ENCODE data around the gene P3H3.

DNA sequence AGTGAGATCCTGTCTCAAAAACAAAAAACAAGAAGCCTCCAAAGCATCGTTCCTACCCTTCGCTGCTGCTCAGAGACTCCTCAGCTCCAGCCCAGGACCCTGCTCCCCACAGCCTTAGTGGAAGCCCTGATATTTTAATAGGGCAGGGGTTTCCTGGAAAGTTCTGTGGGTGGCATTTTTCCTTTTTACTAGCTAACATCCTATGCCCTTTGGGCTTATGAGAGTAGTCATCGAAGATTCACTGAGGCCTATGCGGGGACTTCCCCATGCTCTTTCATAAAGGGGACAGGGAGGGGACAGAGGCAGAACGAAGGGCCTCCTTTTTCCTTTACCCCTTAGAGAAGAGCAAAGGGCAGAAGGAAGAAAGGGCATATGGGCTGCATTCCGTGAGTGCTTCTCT lies 47.6 kb upstream of the P3H3 start:
- TF ChIP-seq, protein P1, sequence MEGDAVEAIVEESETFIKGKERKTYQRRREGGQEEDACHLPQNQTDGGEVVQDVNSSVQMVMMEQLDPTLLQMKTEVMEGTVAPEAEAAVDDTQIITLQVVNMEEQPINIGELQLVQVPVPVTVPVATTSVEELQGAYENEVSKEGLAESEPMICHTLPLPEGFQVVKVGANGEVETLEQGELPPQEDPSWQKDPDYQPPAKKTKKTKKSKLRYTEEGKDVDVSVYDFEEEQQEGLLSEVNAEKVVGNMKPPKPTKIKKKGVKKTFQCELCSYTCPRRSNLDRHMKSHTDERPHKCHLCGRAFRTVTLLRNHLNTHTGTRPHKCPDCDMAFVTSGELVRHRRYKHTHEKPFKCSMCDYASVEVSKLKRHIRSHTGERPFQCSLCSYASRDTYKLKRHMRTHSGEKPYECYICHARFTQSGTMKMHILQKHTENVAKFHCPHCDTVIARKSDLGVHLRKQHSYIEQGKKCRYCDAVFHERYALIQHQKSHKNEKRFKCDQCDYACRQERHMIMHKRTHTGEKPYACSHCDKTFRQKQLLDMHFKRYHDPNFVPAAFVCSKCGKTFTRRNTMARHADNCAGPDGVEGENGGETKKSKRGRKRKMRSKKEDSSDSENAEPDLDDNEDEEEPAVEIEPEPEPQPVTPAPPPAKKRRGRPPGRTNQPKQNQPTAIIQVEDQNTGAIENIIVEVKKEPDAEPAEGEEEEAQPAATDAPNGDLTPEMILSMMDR (IDR thresholded peaks at IDR 0.05): no peak
- TF ChIP-seq POLR2AphosphoS5 (IDR thresholded peaks at IDR 0.05): no peak
- no peak for TF ChIP-seq POLR2A (IDR thresholded peaks at IDR 0.05)

All from breast epithelium (tissue), 3 donors.